ENCODE measurements around the gene RNF26.

The RNF26 gene

GRCh38 chr11:119373921-119374631, 39.7 kb downstream of the RNF26 start:
- Histone ChIP-seq H3K9me3 (ENCODE audit: control extremely low read depth in 1 of 5, control insufficient read depth in 4 of 5, insufficient read depth in 2 of 5, low read depth in 1 of 5, low read length in 4 of 5) (no peaks in the 10 kb centered on the region), H3K27me3 (replicated peaks in 2 of 5; ENCODE audit: control insufficient read depth in 4 of 5, insufficient read depth in 5 of 5, low read length in 4 of 5) (peaks cover 0 to 3% (median 0%) of the 10 kb centered on the region in 5 experiments), H3K4me3 (ENCODE audit: control insufficient read depth in 1 of 7, extremely low read depth in 1 of 7, insufficient read depth in 4 of 7, low read depth in 2 of 7, low read length in 6 of 7) (no peak overlapping the region), H3K27ac (ENCODE audit: insufficient read depth in 1 of 2, low read depth in 1 of 2, low read length in 2 of 2, poor library complexity in 1 of 2, severe bottlenecking in 2 of 2) (no peak overlapping the region), H3K36me3 (ENCODE audit: control insufficient read depth in 4 of 4, insufficient read depth in 4 of 4, low read length in 3 of 4) (no peaks in the 10 kb centered on the region), H3K4me1 (ENCODE audit: control extremely low read depth in 1 of 4, control insufficient read depth in 4 of 4, insufficient read depth in 4 of 4, low read length in 3 of 4) (peaks cover 0 to 3% (median 0%) of the 10 kb centered on the region in 4 experiments)
- WGBS (ENCODE audit: insufficient coverage) = 42% methylated on average over 3 of the region's 5 CpGs
- peak; percentile 44 to 61 (median 50) for DNase-seq
- ChIA-PET CTCF (interaction anchor here (0.7 to 13.9 kb wide), 17 partner anchors 9 to 178 kb away, joined by 3 to 132 read pairs (median 5); partner anchors contain the start of genes C1QTNF5 and MFRP), POLR2A (no interaction called here)

DNA sequence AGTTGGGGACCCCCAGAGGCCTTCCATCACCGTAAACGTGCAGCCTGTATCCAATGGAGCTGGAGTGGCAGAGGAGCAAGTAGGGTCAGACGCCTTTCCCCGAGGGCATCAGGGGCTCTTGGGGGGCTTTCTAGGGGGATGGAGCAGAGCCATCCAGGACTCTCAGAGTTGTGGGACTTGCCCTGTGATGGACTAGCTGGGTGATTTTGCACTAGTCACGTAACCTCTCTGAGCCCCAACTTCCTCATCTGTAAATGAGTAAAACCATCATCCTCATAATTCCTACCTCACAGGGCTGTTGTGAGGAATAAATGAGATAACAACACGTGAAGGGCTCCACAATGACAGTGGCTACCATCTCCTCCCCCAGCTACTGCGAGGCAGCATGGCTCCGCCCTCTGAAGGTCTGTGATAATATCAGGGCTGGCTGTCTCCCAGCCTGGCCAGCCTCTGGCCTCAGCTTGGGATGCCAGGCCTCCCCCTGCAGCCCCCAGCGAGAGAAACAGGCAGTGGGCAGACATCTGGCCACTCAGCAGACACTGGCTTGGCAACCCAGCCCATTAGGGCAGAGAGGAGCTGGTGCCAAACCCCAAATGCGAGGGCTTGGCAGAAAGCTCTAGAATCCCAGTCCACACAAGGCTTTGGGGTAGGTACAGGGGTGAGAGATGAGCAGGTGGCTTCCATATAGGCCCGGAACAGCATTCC, 40.5 kb downstream of the RNF26 start:
- Histone ChIP-seq H3K9me3 (ENCODE audit: control extremely low read depth in 1 of 5, control insufficient read depth in 4 of 5, insufficient read depth in 2 of 5, low read depth in 1 of 5, low read length in 4 of 5) (no peaks in the 10 kb centered on the region), H3K36me3 (ENCODE audit: control insufficient read depth in 4 of 4, insufficient read depth in 4 of 4, low read length in 3 of 4) (no peaks in the 10 kb centered on the region), H3K27ac (ENCODE audit: insufficient read depth in 1 of 2, low read depth in 1 of 2, low read length in 2 of 2, poor library complexity in 1 of 2, severe bottlenecking in 2 of 2) (no peak overlapping the region), H3K4me1 (ENCODE audit: control extremely low read depth in 1 of 4, control insufficient read depth in 4 of 4, insufficient read depth in 4 of 4, low read length in 3 of 4) (peaks cover 0 to 3% (median 0%) of the 10 kb centered on the region in 4 experiments), H3K27me3 (replicated peaks in 2 of 5; ENCODE audit: control insufficient read depth in 4 of 5, insufficient read depth in 5 of 5, low read length in 4 of 5) (peaks cover 0 to 3% (median 0%) of the 10 kb centered on the region in 5 experiments), H3K4me3 (ENCODE audit: control insufficient read depth in 1 of 7, extremely low read depth in 1 of 7, insufficient read depth in 4 of 7, low read depth in 2 of 7, low read length in 6 of 7) (no peak overlapping the region)
- POLR2A ChIA-PET = no interaction called here
- 75% methylated on average over 11 of the region's 11 CpGs for WGBS (ENCODE audit: insufficient coverage)
- DNase-seq = no peak
- CTCF ChIA-PET = interaction anchor here (0.6 to 13.9 kb wide), 17 partner anchors 8 to 179 kb away, joined by 3 to 132 read pairs (median 4); partner anchors contain the start of genes C1QTNF5 and MFRP

DNA sequence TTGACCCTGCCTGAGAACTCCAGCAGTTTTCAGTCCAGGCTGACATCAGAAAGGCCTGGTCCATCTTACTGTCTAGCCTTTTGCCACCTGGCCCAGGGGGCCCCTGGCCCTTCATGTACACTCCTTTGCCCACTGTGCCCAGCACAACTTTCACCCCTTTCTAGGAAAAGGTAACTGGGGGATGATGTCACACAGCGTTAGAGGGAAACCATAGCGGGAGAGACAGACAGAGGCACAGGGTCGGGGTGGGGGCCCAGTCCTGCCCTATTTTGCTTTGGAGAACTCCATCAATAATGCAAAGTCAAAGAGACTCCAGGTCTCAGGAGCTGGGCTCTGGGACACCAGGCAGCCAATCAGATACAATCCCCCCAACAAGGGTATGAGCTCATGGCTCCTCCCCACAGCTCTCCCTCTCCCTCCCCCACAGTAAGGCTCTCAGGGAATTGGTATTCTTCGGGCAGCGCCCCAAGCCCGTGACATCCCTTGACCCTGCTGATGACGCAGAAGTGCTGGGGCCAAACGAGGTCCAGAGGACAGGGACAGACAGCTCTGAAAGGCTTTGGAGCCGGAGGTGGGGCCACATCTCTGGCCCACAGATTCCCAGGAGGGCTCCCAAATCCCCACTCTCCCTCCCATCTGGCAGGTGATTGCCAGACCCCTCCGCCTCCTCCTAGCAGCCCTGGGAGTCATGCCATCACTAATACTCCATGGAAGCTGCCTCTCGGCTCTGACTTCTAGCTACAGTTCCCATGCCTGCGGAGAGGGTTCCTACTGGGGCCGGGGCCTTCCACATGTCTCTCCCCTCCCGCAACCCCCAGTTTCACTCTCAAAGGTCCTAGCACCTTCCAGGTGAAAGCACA, 41.2 kb downstream of the RNF26 start:
- POLR2A ChIA-PET = no interaction called here
- no peak overlapping the region for H3K4me3 ChIP-seq (ENCODE audit: control insufficient read depth in 1 of 7, extremely low read depth in 1 of 7, insufficient read depth in 4 of 7, low read depth in 2 of 7, low read length in 6 of 7)
- CTCF ChIA-PET = interaction anchor here (0.6 to 13.9 kb wide), 17 partner anchors 9 to 158 kb away, joined by 3 to 132 read pairs (median 5); partner anchors contain the start of genes C1QTNF5 and MFRP
- H3K27me3 ChIP-seq (replicated peaks in 2 of 5; ENCODE audit: control insufficient read depth in 4 of 5, insufficient read depth in 5 of 5, low read length in 4 of 5) = peaks cover 0 to 3% (median 0%) of the 10 kb centered on the region in 5 experiments
- DNase-seq = no peak
- peaks cover 0 to 3% (median 1%) of the 10 kb centered on the region in 4 experiments for H3K4me1 ChIP-seq (ENCODE audit: control extremely low read depth in 1 of 4, control insufficient read depth in 4 of 4, insufficient read depth in 4 of 4, low read length in 3 of 4)
- no peaks in the 10 kb centered on the region for H3K9me3 ChIP-seq (ENCODE audit: control extremely low read depth in 1 of 5, control insufficient read depth in 4 of 5, insufficient read depth in 2 of 5, low read depth in 1 of 5, low read length in 4 of 5)
- no peaks in the 10 kb centered on the region for H3K36me3 ChIP-seq (ENCODE audit: control insufficient read depth in 4 of 4, insufficient read depth in 4 of 4, low read length in 3 of 4)
- WGBS (ENCODE audit: insufficient coverage) = 88% methylated on average over 11 of the region's 14 CpGs
- no peak overlapping the region for H3K27ac ChIP-seq (ENCODE audit: insufficient read depth in 1 of 2, low read depth in 1 of 2, low read length in 2 of 2, poor library complexity in 1 of 2, severe bottlenecking in 2 of 2)

- H3K27me3 ChIP-seq (replicated peaks in 2 of 5; ENCODE audit: control insufficient read depth in 4 of 5, insufficient read depth in 5 of 5, low read length in 4 of 5) = no peaks in the 10 kb centered on the region
- H3K27ac ChIP-seq (ENCODE audit: insufficient read depth in 1 of 2, low read depth in 1 of 2, low read length in 2 of 2, poor library complexity in 1 of 2, severe bottlenecking in 2 of 2) = no peak overlapping the region
- H3K9me3 ChIP-seq (ENCODE audit: control extremely low read depth in 1 of 5, control insufficient read depth in 4 of 5, insufficient read depth in 2 of 5, low read depth in 1 of 5, low read length in 4 of 5) = no peaks in the 10 kb centered on the region
- ChIA-PET POLR2A (interaction anchor here (0.6 to 1.0 kb wide), 2 partner anchors 20 to 984 kb away, joined by 3 to 8 read pairs; no protein-coding TSS in a partner anchor), CTCF (interaction anchor here (0.8 to 13.9 kb wide), 13 partner anchors 8 to 158 kb away, joined by 3 to 132 read pairs (median 6); partner anchors contain the start of genes C1QTNF5 and MFRP)
- WGBS (ENCODE audit: insufficient coverage) = over 99% methylated on average over 11 of the region's 11 CpGs
- DNase-seq = no peak
- H3K36me3 ChIP-seq (ENCODE audit: control insufficient read depth in 4 of 4, insufficient read depth in 4 of 4, low read length in 3 of 4) = no peaks in the 10 kb centered on the region
- H3K4me1 ChIP-seq (ENCODE audit: control extremely low read depth in 1 of 4, control insufficient read depth in 4 of 4, insufficient read depth in 4 of 4, low read length in 3 of 4) = peaks cover 0 to 10% (median 9%) of the 10 kb centered on the region in 4 experiments
- no peak overlapping the region for H3K4me3 ChIP-seq (ENCODE audit: control insufficient read depth in 1 of 7, extremely low read depth in 1 of 7, insufficient read depth in 4 of 7, low read depth in 2 of 7, low read length in 6 of 7)
Observed at GRCh38 chr11:119376197-119376847, 42.0 kb downstream of the RNF26 start.

GRCh38 chr11:119377112-119377901, 43.0 kb downstream of the RNF26 start:
- H3K9me3 ChIP-seq (ENCODE audit: control extremely low read depth in 1 of 5, control insufficient read depth in 4 of 5, insufficient read depth in 2 of 5, low read depth in 1 of 5, low read length in 4 of 5) = no peaks in the 10 kb centered on the region
- no peak overlapping the region for H3K27ac ChIP-seq (ENCODE audit: insufficient read depth in 1 of 2, low read depth in 1 of 2, low read length in 2 of 2, poor library complexity in 1 of 2, severe bottlenecking in 2 of 2)
- no peaks in the 10 kb centered on the region for H3K36me3 ChIP-seq (ENCODE audit: control insufficient read depth in 4 of 4, insufficient read depth in 4 of 4, low read length in 3 of 4)
- peaks cover 0 to 18% (median 17%) of the 10 kb centered on the region in 4 experiments for H3K4me1 ChIP-seq (ENCODE audit: control extremely low read depth in 1 of 4, control insufficient read depth in 4 of 4, insufficient read depth in 4 of 4, low read length in 3 of 4)
- ChIA-PET POLR2A (interaction anchor here (0.6 to 1.0 kb wide), 2 partner anchors 21 to 985 kb away, joined by 3 to 8 read pairs; no protein-coding TSS in a partner anchor), CTCF (interaction anchor here (1.1 to 13.9 kb wide), 8 partner anchors 9 to 157 kb away, joined by 3 to 132 read pairs (median 8); partner anchors contain the start of genes C1QTNF5 and MFRP)
- DNase-seq = no peak
- 76% methylated on average over 9 of the region's 12 CpGs for WGBS (ENCODE audit: insufficient coverage)
- no peak overlapping the region for H3K4me3 ChIP-seq (ENCODE audit: control insufficient read depth in 1 of 7, extremely low read depth in 1 of 7, insufficient read depth in 4 of 7, low read depth in 2 of 7, low read length in 6 of 7)
- H3K27me3 ChIP-seq (replicated peaks in 2 of 5; ENCODE audit: control insufficient read depth in 4 of 5, insufficient read depth in 5 of 5, low read length in 4 of 5) = peaks cover 0 to 2% (median 0%) of the 10 kb centered on the region in 5 experiments
